ENCODE results near the gene NDST1. TPM values are rescaled to one million over a fixed set of nuclear protein-coding genes. Genes with fewer than 3 reads are reported as not detected.

Gene NDST1
- total and polyA plus RNA-seq, 2 of the 8 experiments (the other 6 are each of a cell fraction or from before 2014, with no cell fraction given), result 27.0 to 72.0 TPM

- TF ChIP-seq CHD7 (IDR thresholded peaks at IDR 0.05; ENCODE audit: insufficient replicate concordance, low read length) (no peak), YY1 (IDR thresholded peaks at IDR 0.05; ENCODE audit: low read depth, low read length) (no peak), SRF (IDR thresholded peaks at IDR 0.05; ENCODE audit: low read depth, low read length) (no peak), SP1 (IDR thresholded peaks at IDR 0.05; ENCODE audit: low read depth, low read length) (no peak), KDM1A (IDR thresholded peaks at IDR 0.05; ENCODE audit: borderline replicate concordance, low read length) (no peak), CTBP2 (IDR thresholded peaks at IDR 0.05; ENCODE audit: borderline replicate concordance, insufficient read depth, insufficient read length, low read length) (no peak), JUND (IDR thresholded peaks at IDR 0.05; ENCODE audit: low read length) (no peak), ZNF274 (IDR thresholded peaks at IDR 0.05; ENCODE audit: borderline replicate concordance, extremely low read depth, low read length) (no peak), CHD2 (IDR thresholded peaks at IDR 0.05; ENCODE audit: low read length) (no peak), GTF2F1 (IDR thresholded peaks at IDR 0.05; ENCODE audit: borderline replicate concordance, low read depth, low read length) (no peak), EP300 (IDR thresholded peaks at IDR 0.05; ENCODE audit: borderline replicate concordance in 1 of 2, low read depth in 2 of 2, low read length in 2 of 2) (no peak), EZH2 (IDR thresholded peaks at IDR 0.05; ENCODE audit: low read depth, low read length, severe bottlenecking) (no peak)
Observed at GRCh38 chr5:150549735-150550134, 41.8 kb downstream of the NDST1 start (continued).
